ENCODE results near the gene CHD8. TPM values are rescaled to one million over a fixed set of nuclear protein-coding genes. Genes with fewer than 3 reads are reported as not detected.
"Not testable (repeated sequence)": the region's sequence is repeated elsewhere in the genome, so short reads cannot be mapped to it uniquely, and the experiment has no call there.

The CHD8 gene
- total RNA-seq, 1 donor from 2014 or later: 144 TPM

DNA sequence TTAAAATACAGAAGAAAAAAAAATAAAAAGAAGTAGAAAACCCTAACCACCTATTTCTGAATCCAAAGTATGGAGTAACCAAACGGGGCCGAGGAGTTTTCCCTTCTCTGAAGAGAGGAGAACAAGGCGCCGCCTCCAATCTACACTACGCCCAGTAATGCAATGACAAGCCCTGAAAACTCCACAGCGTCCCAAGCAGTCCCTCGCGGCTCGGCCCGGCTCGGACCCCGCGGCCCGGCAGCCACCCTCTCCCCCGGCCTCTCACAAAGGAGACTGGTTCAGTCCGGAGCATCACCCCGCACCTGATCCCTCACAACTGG is 371 bp downstream of the CHD8 start:
- Mint-ChIP-seq H3K27me3 (ENCODE audit: unreplicated experiment) (peaks cover 1% of the 10 kb centered on the region), H3K9me3 (ENCODE audit: unreplicated experiment) (no peaks in the 10 kb centered on the region), H3K36me3 (ENCODE audit: low read depth, unreplicated experiment) (peaks cover 5% of the 10 kb centered on the region), H3K27ac (ENCODE audit: unreplicated experiment) (peak overlapping the region; percentile 100), H3K4me1 (ENCODE audit: unreplicated experiment) (peaks cover 12% of the 10 kb centered on the region), H3K4me3 (ENCODE audit: unreplicated experiment) (peak overlapping the region; percentile 95)
- TF ChIP-seq, protein P1, sequence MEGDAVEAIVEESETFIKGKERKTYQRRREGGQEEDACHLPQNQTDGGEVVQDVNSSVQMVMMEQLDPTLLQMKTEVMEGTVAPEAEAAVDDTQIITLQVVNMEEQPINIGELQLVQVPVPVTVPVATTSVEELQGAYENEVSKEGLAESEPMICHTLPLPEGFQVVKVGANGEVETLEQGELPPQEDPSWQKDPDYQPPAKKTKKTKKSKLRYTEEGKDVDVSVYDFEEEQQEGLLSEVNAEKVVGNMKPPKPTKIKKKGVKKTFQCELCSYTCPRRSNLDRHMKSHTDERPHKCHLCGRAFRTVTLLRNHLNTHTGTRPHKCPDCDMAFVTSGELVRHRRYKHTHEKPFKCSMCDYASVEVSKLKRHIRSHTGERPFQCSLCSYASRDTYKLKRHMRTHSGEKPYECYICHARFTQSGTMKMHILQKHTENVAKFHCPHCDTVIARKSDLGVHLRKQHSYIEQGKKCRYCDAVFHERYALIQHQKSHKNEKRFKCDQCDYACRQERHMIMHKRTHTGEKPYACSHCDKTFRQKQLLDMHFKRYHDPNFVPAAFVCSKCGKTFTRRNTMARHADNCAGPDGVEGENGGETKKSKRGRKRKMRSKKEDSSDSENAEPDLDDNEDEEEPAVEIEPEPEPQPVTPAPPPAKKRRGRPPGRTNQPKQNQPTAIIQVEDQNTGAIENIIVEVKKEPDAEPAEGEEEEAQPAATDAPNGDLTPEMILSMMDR (IDR thresholded peaks at IDR 0.05; ENCODE audit: unreplicated experiment): no peak
- DNase-seq (ENCODE audit: low spot score): no peak

DNA sequence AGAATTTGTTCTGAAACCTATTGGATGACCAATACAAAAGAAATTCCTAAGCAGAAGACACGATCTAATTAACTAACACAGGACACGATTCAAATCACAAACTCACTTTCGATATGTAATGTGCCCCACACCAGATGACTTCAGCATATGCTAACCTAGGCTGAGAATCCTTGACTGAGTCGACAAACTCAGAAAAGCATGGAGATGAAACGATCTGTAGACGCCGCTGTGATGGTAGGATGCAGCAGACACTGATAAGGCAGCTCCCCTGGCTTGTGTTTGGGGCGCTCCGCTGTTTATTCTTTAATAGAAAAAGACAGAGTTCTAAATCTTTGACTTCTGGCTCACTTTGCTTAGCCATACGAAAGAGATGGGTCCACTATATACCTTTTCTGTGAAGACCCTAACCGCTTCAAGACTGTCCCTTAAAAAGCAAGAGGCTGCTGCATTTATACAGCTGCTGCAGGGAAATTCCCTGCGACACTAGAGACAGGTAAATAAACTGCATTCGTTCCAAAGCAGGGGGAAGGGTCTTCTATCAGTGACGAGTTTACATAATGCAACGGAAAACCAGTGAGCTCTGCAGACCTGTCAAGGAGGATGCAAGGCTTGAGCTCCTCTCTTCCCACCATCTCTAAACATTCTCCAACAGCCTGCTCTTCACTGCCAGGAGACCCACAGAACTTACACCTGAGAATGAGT is 929 bp downstream of the CHD8 start:
- no peak for DNase-seq (ENCODE audit: low spot score)
- Mint-ChIP-seq H3K27ac (ENCODE audit: unreplicated experiment) (peak overlapping the region; percentile 100), H3K27me3 (ENCODE audit: unreplicated experiment) (peaks cover 1% of the 10 kb centered on the region), H3K9me3 (ENCODE audit: unreplicated experiment) (no peaks in the 10 kb centered on the region), H3K4me3 (ENCODE audit: unreplicated experiment) (peak overlapping the region; percentile 95), H3K36me3 (ENCODE audit: low read depth, unreplicated experiment) (peaks cover 10% of the 10 kb centered on the region), H3K4me1 (ENCODE audit: unreplicated experiment) (peaks cover 17% of the 10 kb centered on the region)
- TF ChIP-seq, protein P1 (IDR thresholded peaks at IDR 0.05; ENCODE audit: unreplicated experiment): no peak

DNA sequence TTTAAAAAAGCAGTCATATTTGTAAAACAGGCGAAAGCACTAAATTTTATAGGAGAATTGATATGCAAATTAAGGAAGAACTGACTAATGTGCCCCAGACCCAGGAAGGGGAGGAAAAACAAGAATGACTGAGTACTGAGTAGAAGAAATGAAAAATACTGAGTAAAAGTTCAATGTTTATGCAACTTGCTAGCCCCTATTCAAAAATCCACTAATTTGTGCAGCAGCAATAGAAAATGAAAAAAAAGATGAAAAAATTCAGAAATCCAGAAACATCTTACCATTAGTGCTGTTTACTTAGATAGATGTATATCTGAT is 6.1 kb downstream of the CHD8 start:
- DNase-seq (ENCODE audit: low spot score): no peak
- Mint-ChIP-seq H3K4me3 (ENCODE audit: unreplicated experiment) (no peak overlapping the region), H3K9me3 (ENCODE audit: unreplicated experiment) (no peaks in the 10 kb centered on the region), H3K36me3 (ENCODE audit: low read depth, unreplicated experiment) (peaks cover 9% of the 10 kb centered on the region), H3K4me1 (ENCODE audit: unreplicated experiment) (peaks cover 16% of the 10 kb centered on the region), H3K27me3 (ENCODE audit: unreplicated experiment) (peaks cover 3% of the 10 kb centered on the region), H3K27ac (ENCODE audit: unreplicated experiment) (no peak overlapping the region)
- TF ChIP-seq, protein P1 (IDR thresholded peaks at IDR 0.05; ENCODE audit: unreplicated experiment): no peak

DNA sequence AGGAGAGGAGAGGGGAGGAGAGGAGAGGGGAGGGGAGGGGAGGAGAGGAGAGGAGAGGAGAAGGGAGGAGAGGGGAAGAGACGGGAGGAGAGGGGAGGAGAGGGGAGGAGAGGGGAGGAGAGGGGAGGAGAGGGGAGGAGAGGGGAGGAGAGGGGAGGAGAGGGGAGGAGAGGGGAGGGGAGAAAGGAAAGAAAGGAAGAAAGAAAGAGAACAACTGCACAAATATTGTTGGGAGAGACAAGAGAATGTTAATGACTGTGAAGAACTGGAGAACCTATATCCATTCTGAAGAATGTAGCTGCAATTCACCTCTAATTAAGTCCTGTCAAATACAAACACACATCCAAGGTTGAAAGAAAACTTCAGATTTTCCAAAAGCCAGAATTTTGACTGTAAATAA is 13.3 kb downstream of the CHD8 start:
- not testable (repeated sequence) for H3K27me3 Mint-ChIP-seq (ENCODE audit: unreplicated experiment); H3K27ac Mint-ChIP-seq (ENCODE audit: unreplicated experiment); H3K4me3 Mint-ChIP-seq (ENCODE audit: unreplicated experiment); H3K9me3 Mint-ChIP-seq (ENCODE audit: unreplicated experiment); H3K36me3 Mint-ChIP-seq (ENCODE audit: low read depth, unreplicated experiment); DNase-seq (ENCODE audit: low spot score)
- peaks cover 13% of the 10 kb centered on the region for H3K4me1 Mint-ChIP-seq (ENCODE audit: unreplicated experiment)

DNA sequence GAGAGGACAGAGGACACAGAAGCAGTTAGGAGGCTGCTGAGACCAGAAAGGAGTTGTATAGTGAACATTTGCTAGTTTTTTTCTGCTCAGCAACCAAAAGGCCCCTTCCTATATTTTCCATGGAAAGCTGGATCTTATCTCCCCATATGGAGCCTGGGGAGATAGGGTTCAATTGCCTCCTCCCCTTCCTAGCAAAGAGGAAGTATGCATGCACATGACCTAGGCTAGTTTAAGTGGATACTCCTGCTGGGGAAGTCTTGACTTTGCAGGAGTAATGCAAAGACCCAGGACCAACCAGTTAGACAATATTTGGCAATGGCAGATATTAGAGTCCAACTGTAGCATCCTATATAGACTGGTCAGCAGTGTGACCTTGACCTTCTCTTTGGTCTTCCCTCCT is 15.1 kb downstream of the CHD8 start:
- Mint-ChIP-seq H3K4me1 (ENCODE audit: unreplicated experiment) (peaks cover 23% of the 10 kb centered on the region), H3K9me3 (ENCODE audit: unreplicated experiment) (no peaks in the 10 kb centered on the region), H3K36me3 (ENCODE audit: low read depth, unreplicated experiment) (no peaks in the 10 kb centered on the region), H3K27ac (ENCODE audit: unreplicated experiment) (peak overlapping the region; percentile 1), H3K27me3 (ENCODE audit: unreplicated experiment) (peaks cover 1% of the 10 kb centered on the region), H3K4me3 (ENCODE audit: unreplicated experiment) (no peak overlapping the region)
- TF ChIP-seq, protein P1 (IDR thresholded peaks at IDR 0.05; ENCODE audit: unreplicated experiment): no peak
- DNase-seq (ENCODE audit: low spot score): no peak
